Stimulated activated CD4-positive, alpha-beta T cell treated with anti-CD3 and anti-CD28 coated beads, Interleukin-12 subunit alpha, Interleukin-12 subunit beta, amount 100 ng/mL, for 4 hours (primary cell): ENCODE results near the gene ZNF418.
"Not testable (repeated sequence)": the region's sequence is repeated elsewhere in the genome, so short reads cannot be mapped to it uniquely, and the experiment has no call there.

Source experiments
- DNase-seq: peaks from one replicate; pipeline ENCODE4 v3.0.0-alpha.2; 2020

The ZNF418 gene

DNA sequence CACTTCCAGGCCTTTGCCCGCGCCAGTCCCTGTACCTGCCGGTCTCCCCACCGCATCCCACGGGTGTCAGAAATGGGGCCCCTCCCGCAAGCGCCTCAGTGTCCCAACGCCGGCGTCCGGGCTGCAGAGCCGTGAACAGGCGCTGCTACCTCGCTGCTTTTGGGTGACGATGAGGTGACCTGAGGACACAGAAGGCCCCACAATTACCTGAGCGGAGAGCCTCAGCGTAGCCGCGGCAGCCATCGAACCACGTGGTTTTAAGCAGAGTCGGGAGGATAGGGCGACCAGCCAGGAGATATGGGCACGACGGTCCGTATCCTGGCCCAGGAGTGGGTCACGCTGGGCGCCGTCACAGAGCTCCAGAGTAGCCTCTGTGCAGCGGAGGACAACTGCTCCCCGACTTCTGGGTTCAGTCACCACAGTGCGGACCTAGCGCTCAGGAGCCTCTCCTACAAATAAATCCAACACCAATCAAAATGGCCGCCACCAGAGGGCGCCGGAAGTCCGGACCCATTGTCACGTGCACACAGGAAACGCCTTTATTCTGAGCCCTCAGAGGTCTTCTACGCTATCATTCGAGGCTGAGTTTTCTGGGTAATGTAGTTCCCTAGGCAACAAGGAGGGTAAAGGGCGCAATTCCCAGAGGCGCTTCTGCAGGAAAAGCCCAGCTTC lies 46.5 kb downstream of the ZNF418 start, which contains the start of gene ZNF814:
TSS of gene ZNF814 (minus strand) at position 478 of the 672 bp plus-strand sequence. CDS start at position 243, 235 bp downstream.
- peak; percentile 75 for DNase-seq

DNA sequence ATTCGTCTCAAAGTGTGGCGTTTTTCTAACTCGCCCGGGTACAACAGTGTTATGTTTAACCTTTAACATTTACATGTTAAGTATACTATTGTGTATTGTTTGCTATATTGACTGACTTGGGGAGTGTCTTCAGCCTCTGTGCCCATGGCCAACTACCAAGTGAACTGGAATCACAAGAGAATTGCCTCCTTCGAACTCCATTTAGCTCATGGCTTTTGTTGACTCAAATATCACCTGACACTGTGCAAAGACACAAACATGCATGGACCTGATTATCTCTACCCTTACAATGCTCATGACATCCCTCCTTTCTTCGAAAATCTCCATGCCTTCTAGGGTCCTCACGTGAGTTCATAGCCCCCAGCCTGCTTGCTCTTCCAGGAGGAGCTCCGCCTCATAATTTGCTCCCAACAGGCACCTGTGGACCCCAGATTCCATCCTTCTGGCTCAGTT lies 47.1 kb downstream of the ZNF418 start:
- DNase-seq, result no peak

DNA sequence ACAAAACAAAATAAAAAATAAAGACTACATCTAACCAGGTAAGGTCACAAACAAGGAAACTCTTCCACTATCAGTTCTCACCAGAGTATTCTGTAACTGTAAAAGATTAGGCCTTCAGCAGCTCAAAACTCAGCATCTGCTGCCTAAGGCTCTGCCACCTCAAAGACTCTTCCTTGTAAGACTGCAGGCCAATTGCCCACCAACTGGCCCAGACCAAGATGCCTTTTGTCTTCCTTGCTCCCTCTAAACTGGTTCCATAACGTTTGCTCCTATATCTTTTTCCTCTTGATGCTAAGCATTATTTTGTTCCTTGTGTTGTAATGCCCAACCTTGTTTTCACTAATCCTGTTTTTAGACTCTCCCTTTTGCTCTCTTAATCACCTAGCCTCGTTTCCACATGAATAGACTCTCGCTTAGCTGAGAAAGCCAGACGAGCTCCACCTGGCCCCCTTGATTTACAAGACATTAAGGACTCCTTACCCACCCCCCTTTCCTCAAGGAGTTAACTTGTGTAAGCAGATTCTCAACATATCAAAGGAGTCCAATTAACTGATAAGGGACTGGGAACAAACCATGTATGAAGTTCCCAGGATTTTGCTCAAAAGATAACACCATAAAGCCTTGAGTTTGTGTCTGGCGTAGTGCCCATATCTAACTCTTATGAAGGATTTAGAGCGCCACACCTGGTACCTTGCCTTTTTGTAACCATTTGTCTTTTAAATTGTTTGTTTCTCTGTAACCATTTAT lies 47.8 kb downstream of the ZNF418 start:
- DNase-seq, result no peak

DNA sequence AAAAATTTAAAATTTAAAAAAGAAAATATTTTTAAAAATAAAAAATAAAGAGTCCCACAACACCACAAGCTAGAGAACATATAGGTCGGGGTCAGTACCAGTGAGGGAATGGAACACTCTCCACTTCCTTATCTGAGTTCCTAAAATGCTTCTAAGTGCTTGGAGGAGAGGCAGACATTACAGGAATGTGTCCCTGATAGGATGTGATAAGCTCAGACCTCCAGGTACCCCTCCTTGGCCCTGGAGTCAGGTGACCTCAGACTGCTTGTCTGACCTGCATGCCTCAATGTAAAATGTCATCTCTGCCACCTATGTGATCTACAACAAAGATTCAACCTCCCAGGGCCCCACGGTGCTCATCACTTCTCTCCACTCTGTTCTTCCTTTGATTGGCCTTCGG lies 49.2 kb downstream of the ZNF418 start:
- DNase-seq, result no peak

DNA sequence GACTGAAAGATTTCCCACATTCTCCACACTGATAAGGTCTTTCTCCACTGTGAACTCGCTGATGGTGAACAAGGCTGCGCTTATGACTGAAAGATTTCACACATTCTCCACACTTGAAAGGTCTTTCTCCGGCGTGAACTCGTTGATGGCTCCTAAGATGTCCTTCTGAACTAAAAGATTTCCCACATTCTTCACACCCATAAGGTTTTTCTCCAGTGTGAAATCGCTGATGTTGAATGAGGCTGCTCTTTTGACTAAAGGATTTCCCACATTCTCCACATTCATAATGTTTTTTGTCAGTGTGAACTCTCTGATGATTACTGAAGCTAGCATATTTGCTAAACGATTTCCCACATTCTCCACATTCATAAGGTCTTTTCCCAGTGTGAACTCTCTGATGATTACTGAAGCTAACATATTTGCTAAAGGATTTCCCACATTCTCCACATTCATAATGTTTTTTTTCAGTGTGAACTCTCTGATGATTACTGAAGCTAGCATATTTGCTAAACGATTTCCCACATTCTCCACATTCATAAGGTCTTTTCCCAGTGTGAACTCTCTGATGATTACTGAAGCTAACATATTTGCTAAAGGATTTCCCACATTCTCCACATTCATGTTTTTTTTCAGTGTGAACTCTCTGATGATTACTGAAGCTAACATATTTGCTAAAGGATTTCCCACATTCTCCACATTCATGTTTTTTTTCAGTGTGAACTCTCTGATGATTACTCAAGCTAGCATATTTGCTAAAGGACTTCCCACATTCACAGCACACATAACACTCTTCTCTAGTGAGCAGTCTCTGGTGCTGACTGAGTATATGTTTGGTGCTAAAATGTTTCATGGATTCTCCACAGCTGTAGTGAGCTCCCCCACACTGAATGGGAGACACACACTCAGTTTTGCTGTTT lies 61.1 kb downstream of the ZNF418 start:
- not testable (repeated sequence) for DNase-seq

DNA sequence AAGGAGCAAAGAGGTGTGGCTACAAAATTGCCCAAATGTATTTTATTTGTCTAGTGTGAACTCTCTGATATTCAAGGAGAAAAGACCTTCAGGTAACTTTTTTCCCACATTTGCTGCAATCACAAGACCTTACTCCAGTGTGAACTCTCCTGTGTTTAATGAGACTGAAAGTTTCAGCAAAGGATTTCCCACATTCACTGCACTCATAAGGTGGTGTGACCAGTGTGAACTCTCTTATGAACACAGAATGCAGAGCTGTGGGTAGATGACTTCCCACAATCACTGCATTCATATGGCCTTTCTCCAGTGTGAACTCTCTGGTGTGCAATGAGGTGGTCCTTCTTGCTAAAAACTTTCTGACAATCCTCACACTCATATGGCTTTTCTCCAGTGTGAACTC lies 62.8 kb downstream of the ZNF418 start:
- no peak for DNase-seq
